Measurements from ENCODE around the gene APOB. TPM values are rescaled to one million over a fixed set of nuclear protein-coding genes. Genes with fewer than 3 reads are reported as not detected.

Gene APOB
- not detected in 2 replicates for total RNA-seq (2014; rRNA removed; shearing (Covaris generic))

GRCh38 chr2:21043744-21044532 is at the start of gene APOB:
Gene APOB (minus strand): TSS chr2:21044073. CDS start chr2:21043945, 128 bp downstream.

Other genes with a start within 250 kb of the APOB start
- 11.1 and 13.9 TPM in 2 replicates for gene LDAH, start 221.0 kb downstream of the APOB start, total RNA-seq (2014; rRNA removed; shearing (Covaris generic))
- gene TDRD15, start 79.9 kb upstream of the APOB start, total RNA-seq (2014; rRNA removed; shearing (Covaris generic)): not detected in 2 replicates